ENCODE measurements around the gene CATSPER3.

The CATSPER3 gene

GRCh38 chr5:134937526-134937925 is 30.2 kb upstream of the CATSPER3 start:
- DNase-seq (ENCODE audit: insufficient read length, low spot score) = no peak
- no peak for FAIRE-seq
- no peak for TF ChIP-seq CTCF (IDR thresholded peaks at IDR 0.05; ENCODE audit: insufficient read depth, missing control alignments)

DNA sequence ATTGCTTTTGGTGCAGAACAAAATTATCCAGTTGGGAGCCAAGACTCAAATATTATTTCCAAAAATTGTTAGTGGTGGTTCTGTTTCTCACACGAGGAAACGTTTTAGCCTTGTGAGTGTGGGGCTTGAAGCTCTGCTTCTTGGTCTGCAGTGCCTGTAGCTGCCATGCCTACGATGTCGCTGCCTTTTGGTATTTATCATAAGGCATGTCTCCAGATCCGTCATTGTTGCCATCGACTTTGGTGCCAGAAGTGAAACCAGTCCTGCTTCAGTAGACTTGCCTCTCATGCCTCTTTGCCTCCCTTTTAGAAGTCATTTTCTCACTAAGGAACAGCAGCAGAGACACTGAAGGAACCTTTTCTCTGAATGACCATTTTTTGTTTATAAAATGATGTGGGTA is 29.7 kb upstream of the CATSPER3 start:
- no peak for TF ChIP-seq CTCF (IDR thresholded peaks at IDR 0.05; ENCODE audit: insufficient read depth, missing control alignments)
- no peak for DNase-seq (ENCODE audit: insufficient read length, low spot score)
- no peak for FAIRE-seq

- no peak for FAIRE-seq
- no peak for DNase-seq (ENCODE audit: insufficient read length, low spot score)
- no peak for TF ChIP-seq CTCF (IDR thresholded peaks at IDR 0.05; ENCODE audit: insufficient read depth, missing control alignments)
These were observed 28.2 kb upstream of the CATSPER3 start for GRCh38 chr5:134939500-134939899.

GRCh38 chr5:134943547-134943946 is 24.2 kb upstream of the CATSPER3 start:
- FAIRE-seq = no peak
- no peak for DNase-seq (ENCODE audit: insufficient read length, low spot score)
- no peak for TF ChIP-seq CTCF (IDR thresholded peaks at IDR 0.05; ENCODE audit: insufficient read depth, missing control alignments)

GRCh38 chr5:134944630-134945029 is 23.1 kb upstream of the CATSPER3 start:
- no peak for TF ChIP-seq CTCF (IDR thresholded peaks at IDR 0.05; ENCODE audit: insufficient read depth, missing control alignments)
- FAIRE-seq (no peak), DNase-seq (ENCODE audit: insufficient read length, low spot score) (no peak)

GRCh38 chr5:134945041-134945440 is 22.7 kb upstream of the CATSPER3 start:
- no peak for DNase-seq (ENCODE audit: insufficient read length, low spot score)
- no peak for TF ChIP-seq CTCF (IDR thresholded peaks at IDR 0.05; ENCODE audit: insufficient read depth, missing control alignments)
- FAIRE-seq = no peak

GRCh38 chr5:134948911-134949310 is 18.8 kb upstream of the CATSPER3 start:
- DNase-seq (ENCODE audit: insufficient read length, low spot score) (no peak), FAIRE-seq (no peak)
- TF ChIP-seq CTCF (IDR thresholded peaks at IDR 0.05; ENCODE audit: insufficient read depth, missing control alignments) = no peak
